GM12878 (cell line): ENCODE measurements around the gene OPRM1. TPM values are rescaled to one million over a fixed set of nuclear protein-coding genes. Genes with fewer than 3 reads are reported as not detected.

ENCODE experiments used
- BCL3 ChIP-seq: IDR thresholded peaks from 2 replicates; pipeline ENCODE4 v1.6.1; 2011; ENCODE audit warnings: borderline replicate concordance, low read depth, mild to moderate bottlenecking, moderate library complexity, low read length; ENCODE audit not compliant: insufficient read depth, poor library complexity, severe bottlenecking
- BRCA1 ChIP-seq: IDR thresholded peaks from 2 replicates; pipeline ENCODE4 v1.6.1; 2011; ENCODE audit warnings: low read depth, low read length, improper control_type of control experiment
- E2F8 ChIP-seq: fragments of 450-650 bp; IDR thresholded peaks from 2 replicates; pipeline ENCODE4 v1.6.1; 2018; ENCODE audit warnings: mild to moderate bottlenecking, low read depth, moderate library complexity; ENCODE audit not compliant: partially characterized antibody
- EZH2 ChIP-seq: IDR thresholded peaks from 2 replicates; pipeline ENCODE4 v1.6.1; 2012; ENCODE audit warnings: low read depth, mild to moderate bottlenecking, control low read depth, inconsistent platforms, low read length, borderline replicate concordance; ENCODE audit not compliant: control insufficient read depth
- FOXM1 ChIP-seq: IDR thresholded peaks from 2 replicates; pipeline ENCODE4 v1.6.1; 2012; ENCODE audit warnings: low read depth, mild to moderate bottlenecking, inconsistent platforms, low read length, moderate library complexity
- HDGF ChIP-seq: fragments of 450-650 bp; IDR thresholded peaks from 2 replicates; pipeline ENCODE4 v1.6.1; 2016; ENCODE audit warnings: antibody characterized with exemption
- MEF2B ChIP-seq: fragments of 450-650 bp; IDR thresholded peaks from 2 replicates; pipeline ENCODE4 v1.6.1; 2018; ENCODE audit warnings: mild to moderate bottlenecking, moderate library complexity; ENCODE audit not compliant: partially characterized antibody, poor library complexity, severe bottlenecking
- MYC ChIP-seq: IDR thresholded peaks from 2 replicates; pipeline ENCODE4 v1.6.1; 2011; ENCODE audit warnings: mild to moderate bottlenecking, low read length, moderate library complexity, inconsistent platforms; ENCODE audit not compliant: insufficient read depth, insufficient replicate concordance, insufficient read length, severe bottlenecking
- RUNX3 ChIP-seq: IDR thresholded peaks from 2 replicates; pipeline ENCODE4 v1.6.1; 2012; ENCODE audit warnings: low read length, inconsistent platforms
- SIN3A ChIP-seq: IDR thresholded peaks from 2 replicates; pipeline ENCODE4 v1.6.1; 2012; ENCODE audit warnings: low read depth, low read length, improper control_type of control experiment
- SMC3 ChIP-seq: IDR thresholded peaks from 2 replicates; pipeline ENCODE4 v1.6.1; 2011; ENCODE audit warnings: low read length, improper control_type of control experiment, borderline replicate concordance
- SUPT20H ChIP-seq: IDR thresholded peaks from 2 replicates; pipeline ENCODE4 v1.6.1; 2011; ENCODE audit warnings: low read depth, mild to moderate bottlenecking, low read length, moderate library complexity, borderline replicate concordance; ENCODE audit not compliant: control insufficient read depth
- TCF12 ChIP-seq: IDR thresholded peaks from 2 replicates; pipeline ENCODE4 v1.6.1; 2011; ENCODE audit warnings: low read depth, mild to moderate bottlenecking, low read length
- ZBTB33 ChIP-seq: fragments of 450-650 bp; IDR thresholded peaks from 2 replicates; pipeline ENCODE4 v1.6.1; 2017; ENCODE audit warnings: mild to moderate bottlenecking
- ZBTB4 ChIP-seq: fragments of 450-650 bp; formaldehyde crosslinking; IDR thresholded peaks from 2 replicates; pipeline ENCODE4 v1.4.0; 2022; ENCODE audit warnings: mild to moderate bottlenecking, moderate library complexity
- ZNF217 ChIP-seq: fragments of 450-650 bp; IDR thresholded peaks from 2 replicates; pipeline ENCODE4 v1.6.1; 2017; ENCODE audit warnings: antibody characterized with exemption, mild to moderate bottlenecking
- polyA plus RNA-seq, 11 experiments: library from polyadenylated mRNA; depleted of rRNA in 4 of 11; unstranded in 6 of 11; stranded (reverse) in 5 of 11; fragments of >200 nt; fragmentation: Nextera tagmentation in 4 of 11; fragmentation: Illumina TruSeq in 1 of 11; extraction: Ambion mirVana in 4 of 11; extraction: Trizol in 1 of 11; gene quantifications; 1 replicate in 1 of 11; 2 replicates in 10 of 11; pipeline versions ENCODE4 v1.2.1 to v1.2.3, GENCODE V29; 2011 to 2016; ENCODE audit warnings: inconsistent platforms in 2 of 11, missing spikeins in 2 of 11, low read depth in 1 of 11
- total RNA-seq, 4 experiments: library from RNA; depleted of rRNA in 3 of 4; stranded (reverse); fragments of >200 nt in 3 of 4; fragmentation: Illumina TruSeq in 1 of 4; extraction: Trizol in 1 of 4; gene quantifications; 2 replicates each; pipeline versions ENCODE4 v1.2.1 to v1.2.3, GENCODE V29; 2013 to 2021

OPRM1 gene
- total and polyA plus RNA-seq, 10 of the 15 experiments (the other 5 are each of a cell fraction or from before 2014, with no cell fraction given), result not detected

- TF ChIP-seq BCL3 (no peak), SIN3A (no peak), RUNX3 (peak; percentile 60), MYC (no peak), MEF2B (peak; percentile 92), SUPT20H (no peak), ZBTB4 (no peak), ZBTB33 (no peak), EZH2 (no peak), TCF12 (0 out of 2 replicates have a peak, but pooled peaks have one; percentile 18), E2F8 (no peak), HDGF (0 out of 2 replicates have a peak, but pooled peaks have one; percentile 26), ZNF217 (no peak; the same call in 1 of the 2 replicates), SMC3 (no peak), FOXM1 (0 out of 2 replicates have a peak, but pooled peaks have one; percentile 20), BRCA1 (no peak)
Measured at GRCh38 chr6:154258064-154258757, 219.2 kb downstream of the OPRM1 start (continued).
